Common myeloid progenitor, CD34-positive (primary cell): ENCODE measurements around the gene WSCD1.

Experiments
- CTCF ChIA-PET: fragments of 350-600 bp; sonication (Branson Sonifier 250); formaldehyde crosslinking; loops from one replicate; lab custom pipeline; 2021; ENCODE audit warnings: antibody characterized with exemption; lab: Charles Lee
- POLR2A ChIA-PET: fragments of 350-600 bp; sonication (Branson Sonifier 250); formaldehyde crosslinking; loops from one replicate; lab custom pipeline; 2021; ENCODE audit warnings: antibody characterized with exemption; lab: Charles Lee
- DNase-seq, 3 donors: peaks; one replicate each; pipeline versions ENCODE4 v3.0.0 to v3.0.0-alpha.2; 2013
- H3K27ac ChIP-seq, 2 experiments: 1 replicate in 1 of 2; 2 replicates in 1 of 2; pipeline ENCODE4 v1.7.0; 2013; ENCODE audit warnings: inconsistent platforms in 2 of 2, low read length in 2 of 2, mild to moderate bottlenecking in 2 of 2, low read depth in 1 of 2, moderate library complexity in 1 of 2; ENCODE audit not compliant: severe bottlenecking in 2 of 2, insufficient read depth in 1 of 2, poor library complexity in 1 of 2
- H3K27me3 ChIP-seq, 5 experiments: replicated peaks in 2 of 5; 1 replicate in 3 of 5; 2 replicates in 2 of 5; pipeline versions ENCODE4 v1.6.1 to v1.7.0; 2013; ENCODE audit warnings: low read length in 4 of 5, mild to moderate bottlenecking in 2 of 5, moderate library complexity in 2 of 5, inconsistent platforms in 1 of 5; ENCODE audit not compliant: insufficient read depth in 5 of 5, control insufficient read depth in 4 of 5
- H3K36me3 ChIP-seq, 4 experiments: 1 replicate in 2 of 4; 2 replicates in 2 of 4; pipeline versions ENCODE4 v1.6.1 to v1.7.0; 2013; ENCODE audit warnings: low read length in 3 of 4, control low read depth in 1 of 4, mild to moderate bottlenecking in 1 of 4; ENCODE audit not compliant: control insufficient read depth in 4 of 4, insufficient read depth in 4 of 4
- H3K4me1 ChIP-seq, 4 experiments: 1 replicate in 3 of 4; 2 replicates in 1 of 4; pipeline versions ENCODE4 v1.6.1 to v1.7.1; 2013; ENCODE audit warnings: low read length in 3 of 4, mild to moderate bottlenecking in 3 of 4, control low read depth in 1 of 4, inconsistent platforms in 1 of 4, moderate library complexity in 1 of 4; ENCODE audit not compliant: control insufficient read depth in 4 of 4, insufficient read depth in 4 of 4; ENCODE audit errors: control extremely low read depth in 1 of 4
- H3K4me3 ChIP-seq, 7 experiments: 1 replicate in 4 of 7; 2 replicates in 3 of 7; pipeline versions ENCODE4 v1.5.1 to v1.7.0; 2013; ENCODE audit warnings: mild to moderate bottlenecking in 7 of 7, low read length in 6 of 7, moderate library complexity in 6 of 7, inconsistent platforms in 2 of 7, low read depth in 2 of 7, control low read depth in 1 of 7; ENCODE audit not compliant: insufficient read depth in 4 of 7, control insufficient read depth in 1 of 7; ENCODE audit errors: extremely low read depth in 1 of 7
- H3K9me3 ChIP-seq, 5 experiments: 1 replicate in 4 of 5; 2 replicates in 1 of 5; pipeline versions ENCODE4 v1.6.1 to v1.7.1; 2013; ENCODE audit warnings: low read length in 4 of 5, mild to moderate bottlenecking in 2 of 5, inconsistent platforms in 1 of 5, low read depth in 1 of 5, moderate library complexity in 1 of 5; ENCODE audit not compliant: control insufficient read depth in 4 of 5, insufficient read depth in 2 of 5; ENCODE audit errors: control extremely low read depth in 1 of 5
- WGBS: methylation state at CpG from one replicate; pipeline ENCODE4 v1.1.5; 2013; ENCODE audit not compliant: insufficient coverage; 5-methylcytosine and 5-hydroxymethylcytosine counted together

WSCD1 gene

DNA sequence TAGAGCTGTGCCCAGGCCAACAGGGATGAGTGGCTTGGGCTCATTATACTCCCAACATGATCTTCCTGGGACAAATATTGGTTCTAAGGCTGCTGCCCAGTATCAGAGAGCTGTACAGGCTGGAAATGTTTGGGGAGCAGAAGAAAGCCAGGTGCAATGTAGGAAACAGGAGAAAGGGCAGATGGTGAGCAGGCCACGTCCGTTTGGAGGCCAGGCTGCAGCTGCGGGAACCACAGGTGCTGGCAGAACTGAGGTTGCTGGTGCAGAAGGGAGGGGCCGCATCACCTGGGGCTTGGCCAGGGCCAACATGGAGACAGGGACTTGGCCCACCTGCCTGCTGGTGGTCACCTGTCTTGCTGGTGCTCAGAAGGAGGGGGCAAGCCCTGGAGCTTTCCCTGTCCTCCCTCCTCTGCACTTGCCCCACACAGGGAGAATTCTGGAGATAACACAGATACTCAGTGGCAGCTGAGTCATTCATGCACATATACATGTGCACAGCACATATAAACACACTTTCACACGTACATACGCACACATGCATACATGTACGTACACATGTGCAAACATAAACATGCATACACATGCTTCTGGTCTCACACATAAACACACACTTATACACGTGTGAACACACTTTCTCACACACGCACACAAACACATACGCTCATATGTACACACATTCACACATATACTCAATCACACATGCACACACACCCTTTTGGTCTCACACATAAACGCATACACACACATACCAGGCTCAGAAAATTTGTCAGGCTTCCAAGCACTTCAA, 67.7 kb downstream of the WSCD1 start:
- no peaks in the 10 kb centered on the region for H3K36me3 ChIP-seq
- no peak overlapping the region for H3K27ac ChIP-seq
- 89% methylated on average over 10 of the region's 11 CpGs for WGBS
- POLR2A ChIA-PET, result no interaction called here
- no peak overlapping the region for H3K4me3 ChIP-seq
- CTCF ChIA-PET, result no interaction called here
- H3K9me3 ChIP-seq, result no peaks in the 10 kb centered on the region
- no peak for DNase-seq
- H3K4me1 ChIP-seq, result no peaks in the 10 kb centered on the region
- H3K27me3 ChIP-seq, result peaks cover 0 to 8% (median 0%) of the 10 kb centered on the region in 5 experiments

DNA sequence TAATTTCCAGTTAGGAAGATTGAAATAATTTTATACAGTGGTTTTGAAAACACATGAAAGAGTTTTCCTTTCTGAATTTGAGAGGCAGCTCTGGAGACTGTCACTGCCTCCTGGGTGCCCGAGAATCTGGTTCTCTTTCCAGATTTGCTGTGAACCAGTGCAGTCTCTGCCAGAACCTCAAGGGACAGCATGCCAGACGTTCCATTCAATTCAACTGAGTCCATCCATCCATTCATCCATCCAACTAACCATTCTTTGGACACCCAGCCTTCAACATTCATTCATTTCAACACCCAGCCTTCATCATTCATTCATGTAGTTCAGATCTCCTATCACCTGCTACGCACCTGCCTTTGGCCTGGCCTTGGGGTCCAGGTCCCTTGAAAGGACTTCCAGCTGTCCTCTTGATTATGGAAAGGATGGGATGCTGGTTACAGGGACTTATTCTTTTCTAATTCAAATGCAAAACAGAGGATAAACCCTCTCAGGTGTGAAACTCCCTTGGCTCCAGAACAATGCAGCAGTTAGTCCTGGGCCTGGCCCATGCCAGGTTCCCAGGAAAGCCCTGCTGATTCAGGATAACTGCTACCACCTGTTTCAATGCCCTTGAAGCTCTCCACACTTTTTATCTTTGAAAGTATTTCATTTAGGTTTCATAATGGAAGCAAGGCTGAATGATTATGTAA, 68.7 kb downstream of the WSCD1 start:
- ChIA-PET CTCF (no interaction called here), POLR2A (no interaction called here)
- Histone ChIP-seq H3K9me3 (no peaks in the 10 kb centered on the region), H3K27ac (no peak overlapping the region), H3K27me3 (peaks cover 0 to 10% (median 0%) of the 10 kb centered on the region in 5 experiments), H3K36me3 (no peaks in the 10 kb centered on the region), H3K4me3 (no peak overlapping the region), H3K4me1 (no peaks in the 10 kb centered on the region)
- DNase-seq, result no peak
- 60% methylated on average over 2 of the region's 3 CpGs for WGBS

DNA sequence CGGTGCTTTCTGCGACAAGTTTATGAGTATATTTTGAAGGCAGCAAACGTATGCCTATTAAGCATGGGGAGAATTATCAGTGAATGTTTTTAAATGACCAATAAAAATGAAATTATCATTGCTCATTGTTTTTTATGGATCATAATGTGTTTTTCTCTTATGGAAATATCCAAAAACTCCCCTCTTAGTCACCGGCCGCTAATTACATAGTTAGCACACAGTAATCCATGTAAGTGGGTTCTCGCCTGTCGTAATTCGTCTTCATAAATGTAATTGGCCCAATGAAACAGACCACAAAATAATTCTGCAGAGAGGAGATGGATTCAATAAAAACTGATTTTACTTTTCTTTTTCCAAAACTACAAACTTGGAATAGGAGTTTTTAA, 69.3 kb downstream of the WSCD1 start:
- no CpG with 5 or more reads among the region's 8 CpGs for WGBS
- Histone ChIP-seq H3K4me3 (no peak overlapping the region), H3K36me3 (no peaks in the 10 kb centered on the region), H3K27me3 (peaks cover 0 to 10% (median 0%) of the 10 kb centered on the region in 5 experiments), H3K9me3 (no peaks in the 10 kb centered on the region), H3K4me1 (no peaks in the 10 kb centered on the region), H3K27ac (no peak overlapping the region)
- no peak for DNase-seq
- ChIA-PET CTCF (no interaction called here), POLR2A (no interaction called here)

DNA sequence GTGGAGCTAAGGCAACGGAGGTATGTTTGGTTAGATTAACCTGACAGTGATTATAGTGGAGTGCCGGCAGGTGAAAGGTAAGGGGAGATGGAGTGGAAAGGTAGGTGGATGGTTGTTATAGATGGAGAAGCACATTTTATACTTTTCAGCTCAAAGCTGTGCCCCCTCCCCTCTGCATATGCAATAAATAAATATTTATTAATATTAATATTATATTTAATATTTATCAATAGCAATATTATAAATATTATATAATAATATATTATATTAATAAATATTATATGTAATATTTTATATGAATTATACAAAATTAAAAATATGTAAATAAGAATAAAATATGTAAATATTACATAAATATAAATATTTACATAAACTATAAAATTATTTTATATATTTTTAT, 70.0 kb downstream of the WSCD1 start:
- Histone ChIP-seq H3K4me1 (no peaks in the 10 kb centered on the region), H3K27me3 (peaks cover 0 to 10% (median 0%) of the 10 kb centered on the region in 5 experiments), H3K9me3 (no peaks in the 10 kb centered on the region), H3K27ac (no peak overlapping the region), H3K4me3 (no peak overlapping the region), H3K36me3 (no peaks in the 10 kb centered on the region)
- CTCF ChIA-PET, result no interaction called here
- no peak for DNase-seq
- 87% methylated on average over 2 of the region's 2 CpGs for WGBS
- POLR2A ChIA-PET, result no interaction called here

DNA sequence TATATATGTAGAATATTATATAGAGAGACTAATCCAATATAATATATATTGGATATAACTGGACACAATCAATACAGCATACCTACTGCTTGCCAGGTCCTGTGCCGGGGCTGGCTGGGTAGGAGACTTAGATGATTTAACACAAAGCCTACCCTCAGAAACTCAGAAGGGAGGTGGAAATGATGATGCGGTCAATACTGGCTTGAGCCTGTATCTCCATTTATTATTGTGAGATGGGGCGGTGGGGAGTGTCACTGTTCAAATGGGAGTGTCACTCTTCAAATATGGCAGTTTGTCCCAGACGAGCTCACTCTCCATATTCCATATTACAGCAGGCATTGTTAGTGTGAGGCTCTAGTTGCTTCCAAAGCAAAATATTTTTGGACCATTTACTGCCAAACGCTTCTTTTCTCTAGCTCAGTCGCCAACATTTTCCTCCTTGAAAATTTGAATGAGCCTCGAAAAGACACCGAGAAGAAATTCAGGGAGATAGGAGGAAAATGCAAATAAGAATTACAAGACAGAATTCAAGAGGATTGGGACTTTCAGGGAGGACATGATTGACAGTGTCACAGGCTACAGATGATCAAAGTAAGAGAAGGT, 70.7 kb downstream of the WSCD1 start:
- H3K4me1 ChIP-seq, result no peaks in the 10 kb centered on the region
- DNase-seq, result no peak
- ChIA-PET CTCF (no interaction called here), POLR2A (no interaction called here)
- H3K36me3 ChIP-seq, result no peaks in the 10 kb centered on the region
- no peaks in the 10 kb centered on the region for H3K9me3 ChIP-seq
- 88% methylated on average over 5 of the region's 8 CpGs for WGBS
- H3K27ac ChIP-seq, result no peak overlapping the region
- no peak overlapping the region for H3K4me3 ChIP-seq
- H3K27me3 ChIP-seq, result peaks cover 0 to 10% (median 0%) of the 10 kb centered on the region in 5 experiments

DNA sequence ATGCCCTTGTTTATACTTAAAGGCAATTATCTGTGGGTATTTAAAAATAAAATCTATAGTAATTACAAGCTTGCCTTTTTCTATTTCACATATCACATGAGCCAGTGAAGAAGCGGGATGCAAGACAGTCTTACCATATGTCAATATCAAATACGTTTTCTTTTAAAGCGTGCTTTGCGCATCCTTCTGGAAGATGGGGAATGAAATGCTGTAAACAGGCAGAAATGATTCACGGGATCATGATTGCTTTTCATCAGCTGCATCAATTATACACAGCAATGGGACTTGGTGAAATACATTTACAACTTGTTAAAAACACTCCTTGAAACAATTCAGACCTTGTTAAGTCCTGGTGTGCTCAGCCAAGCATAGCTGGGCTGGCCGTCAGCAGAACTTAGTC, 72.5 kb downstream of the WSCD1 start:
- no peak for DNase-seq
- Histone ChIP-seq H3K27me3 (peaks cover 0 to 10% (median 0%) of the 10 kb centered on the region in 5 experiments), H3K9me3 (peaks cover 0 to 2% (median 0%) of the 10 kb centered on the region in 5 experiments), H3K36me3 (no peaks in the 10 kb centered on the region), H3K27ac (no peak overlapping the region), H3K4me1 (no peaks in the 10 kb centered on the region), H3K4me3 (no peak overlapping the region)
- WGBS, result 98% methylated on average over 4 of the region's 6 CpGs
- POLR2A ChIA-PET, result no interaction called here
- CTCF ChIA-PET, result no interaction called here

DNA sequence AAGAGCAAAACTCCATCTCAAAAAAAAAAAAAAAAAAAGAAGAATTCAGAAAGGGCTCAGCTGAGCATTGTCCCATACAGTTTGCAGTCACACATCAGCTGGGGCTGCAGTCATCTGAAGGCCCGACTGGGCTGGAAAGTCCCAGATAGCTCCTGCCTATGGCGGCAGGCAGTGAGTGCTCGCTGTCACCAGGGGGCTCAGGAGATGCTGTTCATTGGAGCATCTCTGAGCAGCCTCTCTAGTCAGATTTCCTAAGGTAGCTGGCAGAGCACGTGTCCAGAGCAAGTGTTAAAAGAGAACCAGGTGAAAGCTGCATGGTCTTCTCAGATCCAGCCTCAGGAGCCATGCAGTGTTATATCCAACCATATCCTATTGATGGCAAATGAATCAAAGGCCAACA, 75.8 kb downstream of the WSCD1 start:
- WGBS, result 77% methylated on average over 3 of the region's 4 CpGs
- H3K4me3 ChIP-seq, result no peak overlapping the region
- H3K27ac ChIP-seq, result no peak overlapping the region
- no peak for DNase-seq
- peaks cover 0 to 8% (median 0%) of the 10 kb centered on the region in 5 experiments for H3K27me3 ChIP-seq
- ChIA-PET POLR2A (no interaction called here), CTCF (interaction anchor here (0.6 kb wide), 1 partner anchor 227 kb away, joined by 5 read pairs; no protein-coding TSS in a partner anchor)
- H3K9me3 ChIP-seq, result peaks cover 0 to 2% (median 0%) of the 10 kb centered on the region in 5 experiments
- H3K36me3 ChIP-seq, result no peaks in the 10 kb centered on the region
- H3K4me1 ChIP-seq, result no peaks in the 10 kb centered on the region
